CD8-positive, alpha-beta memory T cell (primary cell): ENCODE measurements around the gene SGCA. TPM values are rescaled to one million over a fixed set of nuclear protein-coding genes. Genes with fewer than 3 reads are reported as not detected.
A peak's percentile ranks its signal among the peaks of the same experiment; 100 is the strongest.

Experiments
- CTCF ChIA-PET: fragments of 350-600 bp; sonication (Branson Sonifier 250); formaldehyde crosslinking; loops from one replicate; lab custom pipeline; 2021; ENCODE audit warnings: antibody characterized with exemption; lab: Charles Lee
- POLR2A ChIA-PET: fragments of 350-600 bp; sonication (Branson Sonifier 250); formaldehyde crosslinking; loops from one replicate; lab custom pipeline; 2021; ENCODE audit warnings: antibody characterized with exemption; lab: Charles Lee
- DNase-seq, 5 donors: peaks; one replicate each; pipeline versions ENCODE4 v3.0.0 to v3.0.0-alpha.2; 2020 to 2022; ENCODE audit warnings: mixed read lengths in 1 of 5
- H3K27ac ChIP-seq: one replicate; pipeline ENCODE4 v1.7.0; 2013; ENCODE audit warnings: low read depth, mild to moderate bottlenecking, low read length, moderate library complexity
- H3K27me3 ChIP-seq: 2 replicates; pipeline ENCODE4 v1.7.0; 2013; ENCODE audit warnings: low read length, mild to moderate bottlenecking; ENCODE audit not compliant: insufficient read depth, poor library complexity, severe bottlenecking
- H3K36me3 ChIP-seq: 2 replicates; pipeline ENCODE4 v1.7.0; 2013; ENCODE audit warnings: mild to moderate bottlenecking, low read length, moderate library complexity; ENCODE audit not compliant: insufficient read depth
- H3K4me1 ChIP-seq: 2 replicates; pipeline ENCODE4 v1.7.0; 2013; ENCODE audit warnings: mild to moderate bottlenecking, low read length, moderate library complexity; ENCODE audit not compliant: insufficient read depth
- H3K4me3 ChIP-seq: 2 replicates; pipeline ENCODE4 v1.7.0; 2013; ENCODE audit warnings: mild to moderate bottlenecking, low read length
- H3K9me3 ChIP-seq: 2 replicates; pipeline ENCODE4 v1.7.0; 2013; ENCODE audit warnings: mild to moderate bottlenecking, low read length
- H3K27ac Mint-ChIP-seq, 8 donors: one replicate each; pipeline ENCODE4 v1.8.0; 2020 to 2021; ENCODE audit warnings: mixed read lengths in 8 of 8, mild to moderate bottlenecking in 6 of 8, inconsistent platforms in 3 of 8, moderate library complexity in 3 of 8
- H3K27me3 Mint-ChIP-seq, 2 donors: one replicate each; pipeline ENCODE4 v1.8.0; 2020 to 2021; ENCODE audit warnings: mixed read lengths in 2 of 2, mild to moderate bottlenecking in 1 of 2, moderate library complexity in 1 of 2
- H3K36me3 Mint-ChIP-seq, 3 donors: one replicate each; pipeline ENCODE4 v1.8.0; 2020 to 2021; ENCODE audit warnings: mixed read lengths in 3 of 3, inconsistent platforms in 1 of 3, mild to moderate bottlenecking in 1 of 3
- H3K4me1 Mint-ChIP-seq, 3 donors: one replicate each; pipeline ENCODE4 v1.8.0; 2020 to 2021; ENCODE audit warnings: mixed read lengths in 3 of 3, inconsistent platforms in 1 of 3, mild to moderate bottlenecking in 1 of 3
- H3K4me3 Mint-ChIP-seq, 7 donors: one replicate each; pipeline ENCODE4 v1.8.0; 2020 to 2021; ENCODE audit warnings: mixed read lengths in 7 of 7, mild to moderate bottlenecking in 6 of 7, moderate library complexity in 4 of 7, inconsistent platforms in 2 of 7
- H3K9me3 Mint-ChIP-seq, 5 donors: one replicate each; pipeline ENCODE4 v1.8.0; 2020 to 2022; ENCODE audit warnings: mixed read lengths in 5 of 5, mild to moderate bottlenecking in 3 of 5, moderate library complexity in 2 of 5, inconsistent platforms in 1 of 5
- polyA plus RNA-seq: library from polyadenylated mRNA; unstranded; fragments of 300-500 nt; fragmentation: Illumina TruSeq; gene quantifications from one replicate; pipeline ENCODE4 v1.2.3, GENCODE V29; 2021
- total RNA-seq, 2 experiments: library from RNA; stranded (reverse); gene quantifications; one replicate each; pipeline ENCODE4 v1.2.3, GENCODE V29; 2021

SGCA gene
- total and polyA plus RNA-seq, 3 experiments from 2014 or later, result 0.31 TPM; not detected in 2

- POLR2A ChIA-PET, result interaction anchor here (0.7 to 2.1 kb wide), 5 partner anchors 9 to 16 kb away, joined by 4 to 8 read pairs (median 6); partner anchors contain the start of gene PPP1R9B
- no peak overlapping the region for H3K27ac ChIP-seq
- H3K4me1 Mint-ChIP-seq, result peaks cover 24 to 32% (median 29%) of the 10 kb centered on the region in 3 donors
These were observed 4.5 kb upstream of the SGCA start for GRCh38 chr17:50161023-50161910.

DNA sequence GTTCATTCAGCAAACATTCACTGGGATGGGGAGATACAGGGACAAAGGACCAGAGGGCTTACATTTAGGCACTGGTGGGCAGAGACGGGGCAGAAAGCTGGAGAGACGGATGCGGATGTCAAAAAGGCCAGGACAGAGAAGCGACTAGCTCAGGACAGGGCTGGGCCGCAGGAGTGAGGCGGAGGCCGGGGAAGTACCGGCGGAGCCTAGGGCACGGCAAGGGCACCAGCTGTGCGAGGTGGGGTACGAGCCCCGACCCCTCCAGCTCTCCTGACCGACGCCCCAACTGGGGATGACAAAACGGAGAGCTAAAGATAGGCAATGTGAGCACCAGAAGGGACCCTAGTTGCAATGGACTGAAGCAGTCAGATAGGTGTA is 3.9 kb upstream of the SGCA start:
- ChIA-PET POLR2A (interaction anchor here (1.2 to 2.1 kb wide), 2 partner anchors 12 to 14 kb away, joined by 8 read pairs; partner anchors contain the start of gene PPP1R9B), CTCF (interaction anchor here (0.9 to 2.8 kb wide), 18 partner anchors 11 to 113 kb away, joined by 3 to 56 read pairs (median 8); partner anchors contain the start of genes COL1A1, PPP1R9B, SAMD14 and TMEM92)
- H3K27ac Mint-ChIP-seq, result peak overlapping the region; percentile 21 to 96 (median 82)
- peak overlapping the region; percentile 78 for H3K4me3 ChIP-seq
- H3K9me3 Mint-ChIP-seq, result no peaks in the 10 kb centered on the region
- DNase-seq, result no peak
- no peaks in the 10 kb centered on the region for H3K9me3 ChIP-seq
- peaks cover 24 to 32% (median 29%) of the 10 kb centered on the region in 3 donors for H3K4me1 Mint-ChIP-seq
- no peaks in the 10 kb centered on the region for H3K36me3 ChIP-seq
- H3K4me3 Mint-ChIP-seq, result peak overlapping the region; percentile 1 to 82 (median 54)
- H3K27ac ChIP-seq, result no peak overlapping the region
- H3K27me3 Mint-ChIP-seq, result peaks cover 0 to 3% of the 10 kb centered on the region in 2 donors
- no peaks in the 10 kb centered on the region for H3K36me3 Mint-ChIP-seq
- peaks cover 34% of the 10 kb centered on the region for H3K4me1 ChIP-seq
- H3K27me3 ChIP-seq, result no peaks in the 10 kb centered on the region

More at GRCh38 chr17:50161023-50161910, 4.5 kb upstream of the SGCA start:
- H3K4me3 Mint-ChIP-seq, result peak overlapping the region; percentile 1 to 82 (median 54)
- peak; percentile 93 to 96 (median 93) for DNase-seq
- H3K9me3 ChIP-seq, result no peaks in the 10 kb centered on the region
- peak overlapping the region; percentile 21 to 96 (median 89) for H3K27ac Mint-ChIP-seq
- H3K36me3 ChIP-seq, result no peaks in the 10 kb centered on the region
- H3K4me1 ChIP-seq, result peaks cover 34% of the 10 kb centered on the region
- H3K4me3 ChIP-seq, result peak overlapping the region; percentile 78
- CTCF ChIA-PET, result interaction anchor here (0.9 to 2.8 kb wide), 19 partner anchors 8 to 114 kb away, joined by 3 to 56 read pairs (median 7); partner anchors contain the start of genes PPP1R9B, SAMD14 and TMEM92
- H3K27me3 Mint-ChIP-seq, result peaks cover 0 to 3% of the 10 kb centered on the region in 2 donors
- H3K36me3 Mint-ChIP-seq, result no peaks in the 10 kb centered on the region
- no peaks in the 10 kb centered on the region for H3K9me3 Mint-ChIP-seq
- no peaks in the 10 kb centered on the region for H3K27me3 ChIP-seq

- H3K27me3 Mint-ChIP-seq, result peaks cover 0 to 3% of the 10 kb centered on the region in 2 donors
- POLR2A ChIA-PET, result interaction anchor here (1.2 to 2.1 kb wide), 2 partner anchors 13 to 15 kb away, joined by 8 read pairs; partner anchors contain the start of gene PPP1R9B
- no peaks in the 10 kb centered on the region for H3K27me3 ChIP-seq
- peaks cover 24 to 32% (median 29%) of the 10 kb centered on the region in 3 donors for H3K4me1 Mint-ChIP-seq
- H3K4me3 ChIP-seq, result no peak overlapping the region
- H3K27ac Mint-ChIP-seq, result peak overlapping the region in 5 of 8 donors; percentile 42 to 96 (median 62)
- DNase-seq, result peak in 2 of 5 donors; percentile 11 to 57
- H3K36me3 ChIP-seq, result no peaks in the 10 kb centered on the region
- no peaks in the 10 kb centered on the region for H3K9me3 Mint-ChIP-seq
- no peaks in the 10 kb centered on the region for H3K9me3 ChIP-seq
- peak overlapping the region in 5 of 7 donors; percentile 20 to 44 (median 36) for H3K4me3 Mint-ChIP-seq
- H3K36me3 Mint-ChIP-seq, result no peaks in the 10 kb centered on the region
- no peak overlapping the region for H3K27ac ChIP-seq
- H3K4me1 ChIP-seq, result peaks cover 32% of the 10 kb centered on the region
- CTCF ChIA-PET, result interaction anchor here (0.9 to 2.8 kb wide), 17 partner anchors 11 to 112 kb away, joined by 3 to 56 read pairs (median 9); partner anchors contain the start of genes COL1A1, PPP1R9B, SAMD14 and TMEM92
These were observed 3.1 kb upstream of the SGCA start for GRCh38 chr17:50162466-50163254.

- H3K4me3 ChIP-seq, result no peak overlapping the region
- Mint-ChIP-seq H3K27ac (peak overlapping the region in 2 of 8 donors; percentile 33), H3K4me3 (no peak overlapping the region), H3K36me3 (no peaks in the 10 kb centered on the region), H3K27me3 (peaks cover 0 to 5% of the 10 kb centered on the region in 2 donors), H3K9me3 (no peaks in the 10 kb centered on the region), H3K4me1 (peaks cover 21 to 28% (median 27%) of the 10 kb centered on the region in 3 donors)
- no peaks in the 10 kb centered on the region for H3K9me3 ChIP-seq
- H3K27ac ChIP-seq, result no peak overlapping the region
- POLR2A ChIA-PET, result no interaction called here
- no peaks in the 10 kb centered on the region for H3K36me3 ChIP-seq
- H3K4me1 ChIP-seq, result peaks cover 31% of the 10 kb centered on the region
- DNase-seq, result no peak
- CTCF ChIA-PET, result interaction anchor here (1.0 to 1.3 kb wide), 2 partner anchors 12 to 25 kb away, joined by 3 to 4 read pairs; no protein-coding TSS in a partner anchor
- no peaks in the 10 kb centered on the region for H3K27me3 ChIP-seq
These were observed 1.7 kb upstream of the SGCA start for GRCh38 chr17:50163843-50164696.

DNA sequence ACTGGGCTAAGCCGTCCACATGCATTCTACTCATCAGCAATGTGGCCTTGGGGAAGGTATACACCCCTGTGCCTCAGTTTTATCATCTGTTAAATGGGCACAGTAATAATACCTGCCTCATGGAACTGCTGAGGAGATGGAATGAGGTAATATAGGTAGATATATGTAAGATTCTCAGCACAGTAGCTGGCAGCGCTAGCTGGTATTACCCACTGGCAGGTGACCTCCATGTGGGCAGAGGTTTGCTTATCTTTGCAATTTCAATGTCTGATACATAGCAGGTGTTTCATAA is 1.2 kb upstream of the SGCA start:
- H3K4me1 Mint-ChIP-seq, result peaks cover 25 to 32% (median 32%) of the 10 kb centered on the region in 3 donors
- Histone ChIP-seq H3K27me3 (no peaks in the 10 kb centered on the region), H3K27ac (no peak overlapping the region), H3K36me3 (no peaks in the 10 kb centered on the region), H3K4me1 (peaks cover 37% of the 10 kb centered on the region), H3K4me3 (no peak overlapping the region), H3K9me3 (no peaks in the 10 kb centered on the region)
- no peaks in the 10 kb centered on the region for H3K36me3 Mint-ChIP-seq
- ChIA-PET CTCF (interaction anchor here (0.8 to 1.9 kb wide), 3 partner anchors 8 to 47 kb away, joined by 3 to 6 read pairs (median 3); no protein-coding TSS in a partner anchor), POLR2A (interaction anchor here (0.5 kb wide), 1 partner anchor 348 kb away, joined by 3 read pairs; no protein-coding TSS in a partner anchor)
- H3K4me3 Mint-ChIP-seq, result no peak overlapping the region
- H3K27me3 Mint-ChIP-seq, result peaks cover 0 to 8% of the 10 kb centered on the region in 2 donors
- no peaks in the 10 kb centered on the region for H3K9me3 Mint-ChIP-seq
- DNase-seq, result no peak
- no peak overlapping the region for H3K27ac Mint-ChIP-seq

DNA sequence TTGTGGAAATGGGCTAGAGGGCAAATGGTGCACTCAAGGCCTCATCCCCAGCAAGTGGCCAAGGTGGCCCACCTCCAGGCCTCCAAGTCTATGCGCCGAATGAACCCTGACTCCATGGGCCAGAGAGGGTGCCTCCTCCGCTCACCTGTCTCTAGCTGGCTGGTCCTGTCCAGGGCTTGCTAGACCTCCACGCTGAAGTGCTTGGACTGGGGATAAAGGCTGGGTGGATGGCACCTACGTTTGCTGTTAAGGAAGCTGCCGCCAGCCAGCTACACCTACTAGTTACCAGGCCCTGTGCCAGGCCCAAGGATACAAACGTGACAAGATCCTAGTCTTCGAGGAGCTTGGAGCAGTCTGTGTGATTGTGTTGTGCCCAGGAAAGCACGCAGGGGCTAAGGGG is 739 bp upstream of the SGCA start:
- Mint-ChIP-seq H3K4me3 (peak overlapping the region in 1 of 7 donors; percentile 38), H3K27ac (peak overlapping the region in 4 of 8 donors; percentile 37 to 93 (median 60)), H3K27me3 (peaks cover 0 to 8% of the 10 kb centered on the region in 2 donors), H3K4me1 (peaks cover 24 to 33% (median 32%) of the 10 kb centered on the region in 3 donors), H3K36me3 (no peaks in the 10 kb centered on the region), H3K9me3 (no peaks in the 10 kb centered on the region)
- H3K4me3 ChIP-seq, result no peak overlapping the region
- no peak for DNase-seq
- CTCF ChIA-PET, result interaction anchor here (0.7 to 1.9 kb wide), 6 partner anchors 9 to 71 kb away, joined by 3 to 8 read pairs (median 4); no protein-coding TSS in a partner anchor
- no peaks in the 10 kb centered on the region for H3K27me3 ChIP-seq
- H3K27ac ChIP-seq, result no peak overlapping the region
- no peaks in the 10 kb centered on the region for H3K9me3 ChIP-seq
- peaks cover 37% of the 10 kb centered on the region for H3K4me1 ChIP-seq
- no peaks in the 10 kb centered on the region for H3K36me3 ChIP-seq
- POLR2A ChIA-PET, result interaction anchor here (0.5 kb wide), 1 partner anchor 348 kb away, joined by 3 read pairs; no protein-coding TSS in a partner anchor
